Measurements from ENCODE around the gene VASP.

DNA sequence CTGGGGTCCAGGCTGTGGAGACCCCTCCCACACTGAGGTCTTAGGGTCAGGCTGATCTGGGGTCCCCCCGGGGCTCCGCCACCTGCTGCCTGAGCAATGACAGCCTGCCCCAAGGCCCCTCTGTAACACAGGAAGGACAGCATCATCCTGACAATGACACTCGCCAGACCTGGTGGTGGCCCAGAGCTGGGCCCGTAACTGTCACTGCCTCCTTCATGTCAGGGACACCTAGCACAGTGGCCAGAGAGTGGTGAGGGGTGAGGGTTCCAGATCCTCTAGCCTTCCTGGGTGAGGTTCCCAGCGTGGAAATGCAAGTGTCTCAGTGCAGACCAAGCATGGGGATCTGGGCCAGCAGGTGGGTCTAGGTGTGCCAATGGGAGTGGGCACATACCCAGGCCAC is 49.6 kb downstream of the VASP start:
- TF ChIP-seq SIN3B (IDR thresholded peaks at IDR 0.05; ENCODE audit: low read length) (no peak), ZBTB40 (IDR thresholded peaks at IDR 0.05) (no peak), ZBTB40 (CRISPR knock-in tag; IDR thresholded peaks at IDR 0.05) (no peak), RNF2 (conservative IDR thresholded peaks at IDR 0.05; ENCODE audit: low read depth) (no peak), YY1 (IDR thresholded peaks at IDR 0.05; ENCODE audit: insufficient read depth, insufficient replicate concordance, low read depth, low read length) (no peak), HOMEZ (CRISPR knock-in tag; IDR thresholded peaks at IDR 0.05; ENCODE audit: low read depth) (no peak), BHLHE40 (IDR thresholded peaks at IDR 0.05; ENCODE audit: low read length) (no peak)
- TF ChIP-seq, protein P1, sequence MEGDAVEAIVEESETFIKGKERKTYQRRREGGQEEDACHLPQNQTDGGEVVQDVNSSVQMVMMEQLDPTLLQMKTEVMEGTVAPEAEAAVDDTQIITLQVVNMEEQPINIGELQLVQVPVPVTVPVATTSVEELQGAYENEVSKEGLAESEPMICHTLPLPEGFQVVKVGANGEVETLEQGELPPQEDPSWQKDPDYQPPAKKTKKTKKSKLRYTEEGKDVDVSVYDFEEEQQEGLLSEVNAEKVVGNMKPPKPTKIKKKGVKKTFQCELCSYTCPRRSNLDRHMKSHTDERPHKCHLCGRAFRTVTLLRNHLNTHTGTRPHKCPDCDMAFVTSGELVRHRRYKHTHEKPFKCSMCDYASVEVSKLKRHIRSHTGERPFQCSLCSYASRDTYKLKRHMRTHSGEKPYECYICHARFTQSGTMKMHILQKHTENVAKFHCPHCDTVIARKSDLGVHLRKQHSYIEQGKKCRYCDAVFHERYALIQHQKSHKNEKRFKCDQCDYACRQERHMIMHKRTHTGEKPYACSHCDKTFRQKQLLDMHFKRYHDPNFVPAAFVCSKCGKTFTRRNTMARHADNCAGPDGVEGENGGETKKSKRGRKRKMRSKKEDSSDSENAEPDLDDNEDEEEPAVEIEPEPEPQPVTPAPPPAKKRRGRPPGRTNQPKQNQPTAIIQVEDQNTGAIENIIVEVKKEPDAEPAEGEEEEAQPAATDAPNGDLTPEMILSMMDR (CRISPR knock-in tag; IDR thresholded peaks at IDR 0.05) = no peak
